GM21737 (cell line): Measurements from ENCODE around the gene CT45A5.
"Not testable (repeated sequence)": the region's sequence is repeated elsewhere in the genome, so short reads cannot be mapped to it uniquely, and the experiment has no call there.

ENCODE experiments used
- ATAC-seq: cut with Tn5 transposase; IDR thresholded peaks from one replicate; pipeline ENCODE4 v1.9.1; 2021; ENCODE audit warnings: mild to moderate bottlenecking, moderate library complexity; ENCODE audit not compliant: unreplicated experiment

CT45A5 gene, protein sequence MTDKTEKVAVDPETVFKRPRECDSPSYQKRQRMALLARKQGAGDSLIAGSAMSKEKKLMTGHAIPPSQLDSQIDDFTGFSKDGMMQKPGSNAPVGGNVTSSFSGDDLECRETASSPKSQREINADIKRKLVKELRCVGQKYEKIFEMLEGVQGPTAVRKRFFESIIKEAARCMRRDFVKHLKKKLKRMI

DNA sequence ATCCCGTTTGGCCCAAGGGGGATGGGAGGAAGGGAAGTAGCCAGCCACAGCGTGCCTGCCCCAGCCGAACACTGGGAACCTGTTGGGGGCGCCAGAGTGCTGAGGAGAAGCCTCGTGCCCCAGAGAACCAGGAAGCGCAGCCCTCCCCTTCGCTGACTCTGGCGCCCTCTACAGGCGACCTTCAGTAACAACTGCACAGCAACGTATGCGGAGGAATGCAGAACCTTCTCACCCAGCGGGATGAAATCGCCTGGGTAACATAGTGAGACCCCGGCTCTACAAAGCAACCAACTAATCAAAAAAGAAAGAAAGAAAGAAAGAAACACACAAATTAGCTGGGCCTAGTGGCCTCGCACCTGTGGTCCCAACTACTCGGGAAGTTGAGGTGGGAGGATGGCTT is at the start of gene CT45A5:
CT45A5 (minus strand) TSS at position 101 of the 400 bp plus-strand sequence. CDS start 3,774 bp downstream, outside the sequence.
- ATAC-seq = not testable (repeated sequence)

GRCh38 chrX:135819912-135820311 is 34.6 kb upstream of the CT45A5 start, which contains the start of gene CT45A2:
CT45A2 (minus strand) TSS chrX:135820012; CDS start chrX:135816265, 3,747 bp downstream.
- not testable (repeated sequence) for ATAC-seq

- not testable (repeated sequence) for ATAC-seq
These were observed 17.4 kb upstream of the CT45A5 start, which contains the start of gene CT45A6 for GRCh38 chrX:135802687-135803086. CT45A6 (minus strand) TSS chrX:135802787; CDS start chrX:135798993, 3,794 bp downstream.

DNA sequence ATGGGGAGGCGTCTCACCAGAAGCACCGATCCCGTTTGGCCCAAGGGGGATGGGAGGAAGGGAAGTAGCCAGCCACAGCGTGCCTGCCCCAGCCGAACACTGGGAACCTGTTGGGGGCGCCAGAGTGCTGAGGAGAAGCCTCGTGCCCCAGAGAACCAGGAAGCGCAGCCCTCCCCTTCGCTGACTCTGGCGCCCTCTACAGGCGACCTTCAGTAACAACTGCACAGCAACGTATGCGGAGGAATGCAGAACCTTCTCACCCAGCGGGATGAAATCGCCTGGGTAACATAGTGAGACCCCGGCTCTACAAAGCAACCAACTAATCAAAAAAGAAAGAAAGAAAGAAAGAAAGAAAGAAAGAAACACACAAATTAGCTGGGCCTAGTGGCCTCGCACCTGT is 17.2 kb downstream of the CT45A5 start, which contains the start of gene CT45A3:
CT45A3 (minus strand) TSS at position 101 of the 400 bp plus-strand sequence. CDS start 3,747 bp downstream, outside the sequence.
- ATAC-seq = not testable (repeated sequence)

- not testable (repeated sequence) for ATAC-seq
These were observed 40.6 kb downstream of the CT45A5 start for GRCh38 chrX:135744739-135745138.

GRCh38 chrX:135741192-135741715 is 44.0 kb downstream of the CT45A5 start:
- no peak for ATAC-seq

DNA sequence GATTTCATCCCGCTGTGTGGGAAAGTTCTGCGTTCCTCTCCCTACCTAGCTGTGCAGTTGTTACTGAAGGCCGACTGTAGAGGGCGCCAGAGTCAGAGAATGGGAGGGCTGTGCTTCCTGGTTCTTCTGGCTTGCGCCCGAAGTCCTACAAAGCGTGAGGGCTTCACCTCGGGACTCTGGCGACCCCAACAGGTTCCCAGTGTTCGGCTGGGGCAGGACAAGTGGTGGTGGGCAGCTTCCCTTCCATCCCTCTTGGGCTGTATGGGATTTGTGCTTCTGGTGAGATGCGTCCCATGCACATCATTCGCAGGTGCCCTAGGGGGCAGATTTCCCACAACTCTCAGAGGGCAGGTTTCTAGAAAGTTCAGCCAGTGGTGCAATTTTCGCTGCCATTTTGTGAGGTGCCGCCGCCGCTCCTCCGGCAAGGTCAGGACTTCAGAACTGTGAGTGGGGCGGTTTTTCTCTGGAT is 44.6 kb downstream of the CT45A5 start:
- no peak for ATAC-seq

- no peak for ATAC-seq
These were observed 47.8 kb downstream of the CT45A5 start for GRCh38 chrX:135737366-135738071.

DNA sequence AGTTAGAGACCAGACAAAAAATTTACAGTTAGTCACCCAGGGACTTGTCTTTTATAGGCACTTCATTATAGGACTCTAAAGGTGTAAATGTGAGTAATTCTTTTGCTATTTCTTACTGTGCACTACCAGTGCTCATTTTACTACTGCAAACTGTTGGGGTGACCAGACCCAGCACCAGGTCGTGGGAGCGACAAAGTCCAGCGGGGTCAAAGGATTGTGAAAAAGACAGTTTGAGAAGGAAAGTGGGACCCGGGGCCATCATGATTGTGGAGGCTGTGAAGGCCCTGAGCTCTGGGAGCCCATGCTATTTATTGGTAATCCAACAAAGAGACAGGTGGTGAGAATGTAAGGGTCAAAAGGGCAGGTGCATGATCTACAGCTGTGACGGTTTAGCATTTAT is 50.6 kb downstream of the CT45A5 start:
- not testable (repeated sequence) for ATAC-seq
